ENCODE data around the gene LGMN.

The LGMN gene

GRCh38 chr14:92677955-92678354 lies 70.5 kb downstream of the LGMN start:
- DNase-seq: no peak

GRCh38 chr14:92677087-92677668 lies 71.2 kb downstream of the LGMN start:
- DNase-seq: peak in 11 of 58 donors; percentile 13 to 40 (median 27)

- no peak for DNase-seq
Observed at GRCh38 chr14:92676403-92677086, 71.9 kb downstream of the LGMN start.

GRCh38 chr14:92675976-92676375 lies 72.5 kb downstream of the LGMN start:
- DNase-seq: no peak

GRCh38 chr14:92675421-92675820 lies 73.0 kb downstream of the LGMN start:
- no peak for DNase-seq

- no peak for DNase-seq
Observed at GRCh38 chr14:92673601-92674150, 74.8 kb downstream of the LGMN start.

GRCh38 chr14:92670643-92671366 lies 77.6 kb downstream of the LGMN start:
- DNase-seq: no peak

- DNase-seq: no peak
Observed at GRCh38 chr14:92670160-92670559, 78.3 kb downstream of the LGMN start.

- DNase-seq: no peak
Observed at GRCh38 chr14:92668276-92668973, 80.0 kb downstream of the LGMN start.

- DNase-seq: no peak
Observed at GRCh38 chr14:92666251-92666650, 82.2 kb downstream of the LGMN start.

GRCh38 chr14:92665661-92666110 lies 82.7 kb downstream of the LGMN start:
- no peak for DNase-seq

GRCh38 chr14:92663049-92663448 lies 85.4 kb downstream of the LGMN start:
- no peak for DNase-seq

GRCh38 chr14:92660571-92660970 lies 87.9 kb downstream of the LGMN start:
- DNase-seq: no peak

- peak in 18 of 58 donors; percentile 15 to 66 (median 32) for DNase-seq
Observed at GRCh38 chr14:92659765-92660561, 88.5 kb downstream of the LGMN start.

- no peak for DNase-seq
Observed at GRCh38 chr14:92658684-92659083, 89.7 kb downstream of the LGMN start.

- DNase-seq: no peak
Observed at GRCh38 chr14:92658160-92658559, 90.3 kb downstream of the LGMN start.

GRCh38 chr14:92657457-92658142 lies 90.8 kb downstream of the LGMN start:
- DNase-seq: peak in 8 of 58 donors; percentile 7 to 44 (median 22)

GRCh38 chr14:92656306-92657081 lies 91.9 kb downstream of the LGMN start:
- DNase-seq: no peak
